H9 (cell line): ENCODE results near the gene TXNDC12. TPM values are rescaled to one million over a fixed set of nuclear protein-coding genes. Genes with fewer than 3 reads are reported as not detected.
A peak's percentile ranks its signal among the peaks of the same experiment; 100 is the strongest.

Source experiments
- DNase-seq: peaks from one replicate; pipeline ENCODE4 v3.0.0-alpha.2; 2017
- H2AFZ ChIP-seq: one replicate; pipeline ENCODE4 v1.6.1; 2013; ENCODE audit warnings: mild to moderate bottlenecking, low read length, control low read depth, moderate library complexity
- H2AK5ac ChIP-seq: 2 replicates; pipeline ENCODE4 v1.6.1; 2013; ENCODE audit warnings: low read length, control low read depth, mixed read lengths; ENCODE audit not compliant: insufficient read length
- H2BK120ac ChIP-seq: one replicate; pipeline ENCODE4 v1.6.1; 2013; ENCODE audit warnings: low read depth, mild to moderate bottlenecking, low read length, control low read depth, inconsistent platforms; ENCODE audit not compliant: poor library complexity, severe bottlenecking
- H2BK12ac ChIP-seq: 2 replicates; pipeline ENCODE4 v1.6.1; 2013; ENCODE audit warnings: low read length, control low read depth, mixed read lengths, low read depth; ENCODE audit not compliant: insufficient read length
- H2BK15ac ChIP-seq: 2 replicates; pipeline ENCODE4 v1.6.1; 2013; ENCODE audit warnings: low read depth, low read length, control low read depth
- H2BK20ac ChIP-seq: one replicate; pipeline ENCODE4 v1.6.1; 2013; ENCODE audit warnings: low read depth, mild to moderate bottlenecking, low read length, control low read depth, inconsistent platforms; ENCODE audit not compliant: poor library complexity, severe bottlenecking
- H2BK5ac ChIP-seq: 2 replicates; pipeline ENCODE4 v1.6.1; 2013; ENCODE audit warnings: low read length, control low read depth, mixed read lengths; ENCODE audit not compliant: insufficient read length
- H3K14ac ChIP-seq: 2 replicates; pipeline ENCODE4 v1.6.1; 2013; ENCODE audit warnings: low read length, control low read depth; ENCODE audit not compliant: insufficient read depth
- H3K18ac ChIP-seq: 2 replicates; pipeline ENCODE4 v1.6.1; 2013; ENCODE audit warnings: low read depth, mild to moderate bottlenecking, mixed read lengths, low read length, control low read depth; ENCODE audit not compliant: insufficient read length
- H3K23ac ChIP-seq: 2 replicates; pipeline ENCODE4 v1.6.1; 2013; ENCODE audit warnings: low read length, control low read depth, mixed read lengths, low read depth; ENCODE audit not compliant: insufficient read length
- H3K23me2 ChIP-seq: 2 replicates; pipeline ENCODE4 v1.6.1; 2013; ENCODE audit warnings: low read depth, mild to moderate bottlenecking, mixed read lengths, low read length, control low read depth; ENCODE audit not compliant: insufficient read length, poor library complexity, severe bottlenecking
- H3K27ac ChIP-seq: 2 replicates; pipeline ENCODE4 v1.5.1; 2013; ENCODE audit warnings: low read length, control low read depth, mixed read lengths, low read depth; ENCODE audit not compliant: insufficient read length
- H3K27me3 ChIP-seq: 2 replicates; pipeline ENCODE4 v1.6.1; 2013; ENCODE audit warnings: low read length, control low read depth, inconsistent platforms; ENCODE audit not compliant: insufficient read depth
- H3K4ac ChIP-seq: 2 replicates; pipeline ENCODE4 v1.6.1; 2013; ENCODE audit warnings: low read depth, mild to moderate bottlenecking, control low read depth, inconsistent platforms, low read length, moderate library complexity
- H3K4me1 ChIP-seq: 2 replicates; pipeline ENCODE4 v1.6.1; 2013; ENCODE audit warnings: low read length, control low read depth, inconsistent platforms; ENCODE audit not compliant: insufficient read depth
- H3K4me2 ChIP-seq: 2 replicates; pipeline ENCODE4 v1.6.1; 2013; ENCODE audit warnings: low read length, control low read depth, mixed read lengths; ENCODE audit not compliant: insufficient read length, insufficient read depth
- H3K56ac ChIP-seq: 2 replicates; pipeline ENCODE4 v1.6.1; 2013; ENCODE audit warnings: low read depth, mild to moderate bottlenecking, mixed read lengths, low read length, control low read depth; ENCODE audit not compliant: insufficient read length
- H3K79me1 ChIP-seq: 2 replicates; pipeline ENCODE4 v1.6.1; 2013; ENCODE audit warnings: low read depth, mild to moderate bottlenecking, moderate library complexity, low read length, control low read depth, inconsistent platforms; ENCODE audit not compliant: insufficient read depth, poor library complexity, severe bottlenecking
- H3K79me2 ChIP-seq: 2 replicates; pipeline ENCODE4 v1.6.1; 2013; ENCODE audit warnings: low read length, control low read depth, inconsistent platforms; ENCODE audit not compliant: insufficient read depth
- H3K9ac ChIP-seq: 2 replicates; pipeline ENCODE4 v1.6.1; 2013; ENCODE audit warnings: low read length, control low read depth, mixed read lengths; ENCODE audit not compliant: insufficient read length; ENCODE audit errors: extremely low read depth
- H3K9me3 ChIP-seq: one replicate; pipeline ENCODE4 v1.6.1; 2013; ENCODE audit warnings: low read depth, low read length, inconsistent platforms; ENCODE audit not compliant: control insufficient read depth
- H3T11ph ChIP-seq: one replicate; pipeline ENCODE4 v1.6.1; 2013; ENCODE audit warnings: mild to moderate bottlenecking, low read length, control low read depth, inconsistent platforms
- H4K20me1 ChIP-seq: one replicate; pipeline ENCODE4 v1.6.1; 2013; ENCODE audit not compliant: control insufficient read depth, insufficient read length, insufficient read depth
- H4K5ac ChIP-seq: 2 replicates; pipeline ENCODE4 v1.6.1; 2013; ENCODE audit warnings: low read depth, mild to moderate bottlenecking, mixed read lengths, low read length, control low read depth; ENCODE audit not compliant: insufficient read length
- H4K8ac ChIP-seq: replicated peaks from 2 replicates; pipeline ENCODE4 v1.6.1; 2013; ENCODE audit warnings: low read length, control low read depth, mixed read lengths, low read depth; ENCODE audit not compliant: insufficient read length
- H4K91ac ChIP-seq: 2 replicates; pipeline ENCODE4 v1.6.1; 2013; ENCODE audit warnings: low read depth, mild to moderate bottlenecking, moderate library complexity, mixed read lengths, low read length, control low read depth; ENCODE audit not compliant: insufficient read length
- H3K27ac Mint-ChIP-seq, 3 experiments: 2 replicates in 2 of 3; 3 replicates in 1 of 3; pipeline ENCODE4 v1.8.0; 2020 to 2021; ENCODE audit warnings: mixed read lengths in 3 of 3, mild to moderate bottlenecking in 1 of 3, moderate library complexity in 1 of 3
- H3K27me3 Mint-ChIP-seq: 2 replicates; pipeline ENCODE4 v1.8.0; 2021; ENCODE audit warnings: low read depth, mild to moderate bottlenecking, moderate library complexity, mixed read lengths
- H3K36me3 Mint-ChIP-seq, 3 experiments: 2 replicates in 2 of 3; 3 replicates in 1 of 3; pipeline ENCODE4 v1.8.0; 2020 to 2021; ENCODE audit warnings: low read depth in 3 of 3, mixed read lengths in 3 of 3; ENCODE audit not compliant: insufficient read depth in 1 of 3
- H3K4me1 Mint-ChIP-seq, 2 experiments: 2 replicates each; pipeline ENCODE4 v1.8.0; 2020; ENCODE audit warnings: mixed read lengths in 2 of 2
- H3K4me3 Mint-ChIP-seq, 2 experiments: 2 replicates in 1 of 2; 3 replicates in 1 of 2; pipeline ENCODE4 v1.8.0; 2020 to 2021; ENCODE audit warnings: mild to moderate bottlenecking in 2 of 2, mixed read lengths in 2 of 2, moderate library complexity in 1 of 2
- H3K9me3 Mint-ChIP-seq, 2 experiments: 2 replicates in 1 of 2; 3 replicates in 1 of 2; pipeline ENCODE4 v1.8.0; 2020; ENCODE audit warnings: mild to moderate bottlenecking in 2 of 2, mixed read lengths in 2 of 2, moderate library complexity in 1 of 2
- WGBS: extraction: QIAGEN DNeasy Blood & Tissue Kit; methylation state at CpG from one replicate; pipeline ENCODE4 v1.1.7; 2013; ENCODE audit warnings: missing lambda C conversion rate, low lambda C conversion rate, mixed read lengths; ENCODE audit not compliant: insufficient read length; ENCODE audit errors: extremely low coverage; 5-methylcytosine and 5-hydroxymethylcytosine counted together
- total RNA-seq: library from RNA; stranded (reverse); gene quantifications from 2 replicates; pipeline ENCODE4 v1.2.1, GENCODE V29; 2021
- TF ChIP-seq, protein P1 (sequence below): fragments of 200-600 bp; sonication (generic); conservative IDR thresholded peaks from 3 replicates; pipeline ENCODE4 v1.8.0; 2021; ENCODE audit warnings: antibody characterized with exemption, mild to moderate bottlenecking

TXNDC12 gene
- total RNA-seq, 1 experiment from 2014 or later, result 82.1 TPM

DNA sequence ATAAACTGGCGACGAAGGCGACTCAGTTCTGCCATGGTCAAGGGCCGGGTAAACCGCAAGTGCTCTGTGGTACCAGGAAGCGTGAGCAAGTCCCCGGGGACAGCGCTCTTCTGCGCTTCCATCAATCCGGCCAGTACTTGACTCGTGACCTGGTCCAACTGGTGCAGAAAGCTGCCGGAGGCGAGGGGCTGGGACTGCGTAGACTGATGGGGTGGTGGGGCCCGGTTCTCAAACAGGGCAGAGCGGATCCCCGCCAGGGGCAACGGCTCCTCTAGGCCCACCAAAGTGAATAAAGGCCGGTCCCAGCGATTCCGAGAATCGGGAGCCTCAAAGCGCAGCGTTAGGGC is 22.2 kb downstream of the TXNDC12 start:
- no peaks in the 10 kb centered on the region for H3K27me3 ChIP-seq
- no peaks in the 10 kb centered on the region for H3K9me3 ChIP-seq
- Mint-ChIP-seq H3K27me3 (no peaks in the 10 kb centered on the region; the same call in 1 of the 2 replicates), H3K4me1 (peaks cover 21 to 22% of the 10 kb centered on the region in 2 experiments), H3K36me3 (peaks cover 2 to 44% (median 27%) of the 10 kb centered on the region in 3 experiments; a peak in 5 of 7 replicates), H3K4me3 (peak overlapping the region; percentile 90 to 91), H3K27ac (peak overlapping the region in 2 of 3 experiments; percentile 52 to 96; a peak in 2 of 7 replicates), H3K9me3 (no peaks in the 10 kb centered on the region)
- no peak overlapping the region for H3T11ph ChIP-seq
- no peak overlapping the region for H2AFZ ChIP-seq
- H3K23ac ChIP-seq, result no peak overlapping the region
- H2AK5ac ChIP-seq, result no peak overlapping the region
- peak; percentile 52 for DNase-seq
- H2BK15ac ChIP-seq, result no peak overlapping the region
- H2BK120ac ChIP-seq, result no peak overlapping the region
- H3K4me2 ChIP-seq, result peak overlapping the region; percentile 75
- H3K79me2 ChIP-seq, result peaks cover 4% of the 10 kb centered on the region; the same call in 1 of the 2 replicates
- no peak overlapping the region for H3K56ac ChIP-seq
- H4K5ac ChIP-seq, result no peak overlapping the region
- H3K4me1 ChIP-seq, result peaks cover 2% of the 10 kb centered on the region; the same call in 1 of the 2 replicates
- peak overlapping the region; percentile 89 for H3K9ac ChIP-seq
- no peak overlapping the region for H2BK5ac ChIP-seq
- no peak overlapping the region for H2BK20ac ChIP-seq
- peaks cover 10% of the 10 kb centered on the region for H3K23me2 ChIP-seq
- TF ChIP-seq, protein P1, sequence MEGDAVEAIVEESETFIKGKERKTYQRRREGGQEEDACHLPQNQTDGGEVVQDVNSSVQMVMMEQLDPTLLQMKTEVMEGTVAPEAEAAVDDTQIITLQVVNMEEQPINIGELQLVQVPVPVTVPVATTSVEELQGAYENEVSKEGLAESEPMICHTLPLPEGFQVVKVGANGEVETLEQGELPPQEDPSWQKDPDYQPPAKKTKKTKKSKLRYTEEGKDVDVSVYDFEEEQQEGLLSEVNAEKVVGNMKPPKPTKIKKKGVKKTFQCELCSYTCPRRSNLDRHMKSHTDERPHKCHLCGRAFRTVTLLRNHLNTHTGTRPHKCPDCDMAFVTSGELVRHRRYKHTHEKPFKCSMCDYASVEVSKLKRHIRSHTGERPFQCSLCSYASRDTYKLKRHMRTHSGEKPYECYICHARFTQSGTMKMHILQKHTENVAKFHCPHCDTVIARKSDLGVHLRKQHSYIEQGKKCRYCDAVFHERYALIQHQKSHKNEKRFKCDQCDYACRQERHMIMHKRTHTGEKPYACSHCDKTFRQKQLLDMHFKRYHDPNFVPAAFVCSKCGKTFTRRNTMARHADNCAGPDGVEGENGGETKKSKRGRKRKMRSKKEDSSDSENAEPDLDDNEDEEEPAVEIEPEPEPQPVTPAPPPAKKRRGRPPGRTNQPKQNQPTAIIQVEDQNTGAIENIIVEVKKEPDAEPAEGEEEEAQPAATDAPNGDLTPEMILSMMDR, result no peak
- no peak overlapping the region for H4K8ac ChIP-seq
- H3K27ac ChIP-seq, result no peak overlapping the region
- H3K4ac ChIP-seq, result no peak overlapping the region
- H4K91ac ChIP-seq, result no peak overlapping the region
- no peaks in the 10 kb centered on the region for H3K79me1 ChIP-seq
- H3K14ac ChIP-seq, result peak overlapping the region; percentile 96; the same call in 1 of the 2 replicates
- no peak overlapping the region for H2BK12ac ChIP-seq
- no CpG with 5 or more reads among the region's 24 CpGs for WGBS
- H4K20me1 ChIP-seq, result no peaks in the 10 kb centered on the region
- H3K18ac ChIP-seq, result peak overlapping the region; percentile 27
